ENCODE data around the gene GSS.

GRCh38 chr20:34915749-34916455, 39.7 kb downstream of the GSS start:
- TF ChIP-seq CTCF (IDR thresholded peaks at IDR 0.05) (no peak), POLR2A (IDR thresholded peaks at IDR 0.05) (no peak)
